Neutrophil (primary cell): ENCODE results near the gene CNOT6L.
A peak's percentile ranks its signal among the peaks of the same experiment; 100 is the strongest.

ENCODE experiments used
- H3K27ac ChIP-seq: fragments of 200-600 bp; sonication (generic); 2 replicates; pipeline ENCODE4 v1.5.1; 2016; ENCODE audit warnings: mild to moderate bottlenecking, moderate library complexity
- H3K27me3 ChIP-seq: fragments of 200-600 bp; sonication (generic); 2 replicates; pipeline ENCODE4 v1.6.0; 2016; ENCODE audit warnings: mild to moderate bottlenecking
- H3K36me3 ChIP-seq: fragments of 200-600 bp; sonication (generic); 2 replicates; pipeline ENCODE4 v1.5.1; 2017
- H3K4me1 ChIP-seq, 2 experiments: fragments of 200-600 bp in 1 of 2; sonication (generic) in 1 of 2; 1 replicate in 1 of 2; 2 replicates in 1 of 2; pipeline versions ENCODE4 v1.5.1 to v1.6.1; 2013 to 2016; ENCODE audit warnings: low read depth in 1 of 2, low read length in 1 of 2, mild to moderate bottlenecking in 1 of 2, moderate library complexity in 1 of 2; ENCODE audit not compliant: control insufficient read depth in 1 of 2, insufficient read depth in 1 of 2
- H3K4me3 ChIP-seq, 2 experiments: fragments of 200-600 bp in 1 of 2; sonication (generic) in 1 of 2; 1 replicate in 1 of 2; 2 replicates in 1 of 2; pipeline ENCODE4 v1.5.1; 2013 to 2016; ENCODE audit warnings: low read depth in 1 of 2, low read length in 1 of 2, mild to moderate bottlenecking in 1 of 2, moderate library complexity in 1 of 2
- H3K9me3 ChIP-seq: fragments of 200-600 bp; sonication (generic); 2 replicates; pipeline ENCODE4 v1.5.1; 2016
- CTCF ChIP-seq: fragments of 200-600 bp; sonication (generic); IDR thresholded peaks from 2 replicates; pipeline ENCODE4 v1.5.1; 2016; ENCODE audit warnings: antibody characterized with exemption

CNOT6L gene

GRCh38 chr4:77819404-77819842, 255 bp upstream of the CNOT6L start:
- no peaks in the 10 kb centered on the region for H3K36me3 ChIP-seq
- peaks cover 35 to 51% of the 10 kb centered on the region in 2 experiments for H3K4me1 ChIP-seq
- H3K9me3 ChIP-seq = no peaks in the 10 kb centered on the region

GRCh38 chr4:77818073-77818601, 1.0 kb downstream of the CNOT6L start:
- H3K27me3 ChIP-seq = no peaks in the 10 kb centered on the region
- TF ChIP-seq CTCF = peak; percentile 72
- peak overlapping the region; percentile 99 for H3K27ac ChIP-seq
- H3K36me3 ChIP-seq = no peaks in the 10 kb centered on the region
- H3K9me3 ChIP-seq = no peaks in the 10 kb centered on the region
- H3K4me1 ChIP-seq = peaks cover 35 to 51% of the 10 kb centered on the region in 2 experiments
- peak overlapping the region; percentile 98 for H3K4me3 ChIP-seq

More at GRCh38 chr4:77819404-77819842, 255 bp upstream of the CNOT6L start:
- Histone ChIP-seq H3K27me3 (no peaks in the 10 kb centered on the region), H3K27ac (peak overlapping the region; percentile 99), H3K4me3 (peak overlapping the region; percentile 98)
- no peak for TF ChIP-seq CTCF

- no peaks in the 10 kb centered on the region for H3K9me3 ChIP-seq
- H3K36me3 ChIP-seq = no peaks in the 10 kb centered on the region
- no peaks in the 10 kb centered on the region for H3K27me3 ChIP-seq
- H3K4me1 ChIP-seq = peaks cover 35 to 47% of the 10 kb centered on the region in 2 experiments
- peak overlapping the region; percentile 99 for H3K27ac ChIP-seq
- peak overlapping the region; percentile 98 for H3K4me3 ChIP-seq
- TF ChIP-seq CTCF = no peak
Measured at GRCh38 chr4:77817304-77818072, 1.7 kb downstream of the CNOT6L start.

GRCh38 chr4:77816546-77816945, 2.6 kb downstream of the CNOT6L start:
- H3K27ac ChIP-seq = peak overlapping the region; percentile 99
- H3K27me3 ChIP-seq = no peaks in the 10 kb centered on the region
- no peaks in the 10 kb centered on the region for H3K9me3 ChIP-seq
- peaks cover 27 to 37% of the 10 kb centered on the region in 2 experiments for H3K4me1 ChIP-seq
- TF ChIP-seq CTCF = no peak
- no peaks in the 10 kb centered on the region for H3K36me3 ChIP-seq
- no peak overlapping the region for H3K4me3 ChIP-seq

GRCh38 chr4:77815636-77816035, 3.5 kb downstream of the CNOT6L start:
- Histone ChIP-seq H3K27me3 (no peaks in the 10 kb centered on the region), H3K4me1 (peaks cover 18 to 28% of the 10 kb centered on the region in 2 experiments), H3K36me3 (no peaks in the 10 kb centered on the region), H3K4me3 (no peak overlapping the region), H3K9me3 (no peaks in the 10 kb centered on the region), H3K27ac (peak overlapping the region; percentile 32)
- TF ChIP-seq CTCF = no peak
